SW480 (cell line): ENCODE results near the gene SBNO1.
A peak's percentile ranks its signal among the peaks of the same experiment; 100 is the strongest.
"Not testable (repeated sequence)": the region's sequence is repeated elsewhere in the genome, so short reads cannot be mapped to it uniquely, and the experiment has no call there.

ENCODE experiments used
- DNase-seq: peaks from one replicate; pipeline ENCODE4 v3.0.0-alpha.2; 2016; ENCODE audit warnings: low spot score

The SBNO1 gene

DNA sequence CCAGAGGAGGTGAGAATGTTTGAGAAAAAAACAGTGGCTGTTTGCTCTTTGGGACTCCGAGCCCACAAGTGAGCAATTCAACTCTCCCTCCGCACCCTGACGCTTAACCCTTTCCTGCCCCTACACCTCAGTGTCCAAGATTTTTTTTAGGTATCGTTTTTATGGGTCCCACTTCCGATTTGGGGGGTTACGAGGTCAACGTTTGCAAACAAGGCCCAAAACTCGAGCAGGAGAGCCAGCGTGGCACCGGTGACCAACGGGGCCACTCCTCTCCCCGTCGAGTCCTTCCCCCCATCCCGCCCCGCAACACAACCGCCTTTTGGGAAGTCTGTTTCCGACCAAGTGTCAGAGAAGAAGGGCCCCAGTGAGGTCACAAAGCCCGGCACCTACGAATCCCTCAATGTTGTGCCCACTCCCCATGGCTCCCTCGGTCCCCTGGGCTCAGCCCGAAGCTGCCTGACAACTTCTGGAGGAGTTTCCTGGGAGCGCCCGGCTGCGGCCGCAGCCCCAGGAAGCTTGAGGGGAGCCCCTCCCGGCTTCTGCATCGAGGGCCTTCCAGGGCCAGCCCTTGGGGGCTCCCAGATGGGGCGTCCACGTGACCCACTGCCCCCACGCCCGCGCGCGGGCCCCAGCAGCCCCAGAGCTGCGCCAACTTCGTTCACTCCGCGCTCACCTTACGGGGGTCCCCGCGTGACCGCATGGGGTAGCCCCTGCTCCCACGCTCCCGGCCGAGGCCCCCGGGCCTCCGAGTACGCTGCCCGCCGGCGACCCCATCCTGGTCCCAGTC, 94.2 kb downstream of the SBNO1 start:
- DNase-seq = peak; percentile 9

DNA sequence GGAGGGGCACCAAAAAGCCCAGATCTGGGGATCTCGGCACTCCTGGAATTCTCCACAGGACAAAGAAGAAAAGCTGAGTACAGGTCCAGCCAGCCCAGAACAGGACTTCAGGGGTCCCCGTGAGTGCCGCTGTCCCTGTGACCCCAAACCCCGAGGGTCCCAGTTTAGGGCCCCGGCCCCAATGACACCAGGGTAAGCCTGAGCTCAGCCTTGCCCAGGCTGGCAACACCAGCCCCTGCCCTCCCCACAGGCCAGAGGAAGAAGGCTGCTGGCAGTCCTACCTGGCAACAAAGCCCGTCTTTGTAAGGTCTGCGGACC, 94.8 kb downstream of the SBNO1 start:
- no peak for DNase-seq

DNA sequence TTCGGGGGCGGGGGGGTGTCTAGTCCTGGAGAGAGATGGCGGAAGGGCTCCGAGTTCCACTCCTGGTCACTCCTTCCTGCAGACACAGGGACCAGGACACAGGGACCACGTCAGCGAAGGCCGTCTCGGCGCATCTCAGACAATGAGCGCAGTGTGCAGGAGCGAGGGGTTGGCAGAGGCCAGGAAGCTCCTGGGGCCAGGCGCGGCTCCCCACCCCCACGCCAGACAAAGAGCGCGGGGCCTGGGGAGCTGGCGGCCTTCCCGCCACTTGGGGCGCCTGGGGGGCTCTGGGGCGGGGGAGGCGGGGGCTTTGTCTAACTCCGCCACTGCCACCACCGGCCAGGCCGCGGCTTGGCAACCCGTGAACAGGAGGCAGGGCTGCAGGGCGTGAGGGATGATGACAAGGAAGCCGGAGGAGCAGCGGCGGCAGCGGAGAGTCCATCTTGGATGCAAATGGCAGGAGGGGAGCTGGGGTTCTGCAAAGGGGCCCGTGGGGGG, 95.2 kb downstream of the SBNO1 start:
- no peak for DNase-seq

DNA sequence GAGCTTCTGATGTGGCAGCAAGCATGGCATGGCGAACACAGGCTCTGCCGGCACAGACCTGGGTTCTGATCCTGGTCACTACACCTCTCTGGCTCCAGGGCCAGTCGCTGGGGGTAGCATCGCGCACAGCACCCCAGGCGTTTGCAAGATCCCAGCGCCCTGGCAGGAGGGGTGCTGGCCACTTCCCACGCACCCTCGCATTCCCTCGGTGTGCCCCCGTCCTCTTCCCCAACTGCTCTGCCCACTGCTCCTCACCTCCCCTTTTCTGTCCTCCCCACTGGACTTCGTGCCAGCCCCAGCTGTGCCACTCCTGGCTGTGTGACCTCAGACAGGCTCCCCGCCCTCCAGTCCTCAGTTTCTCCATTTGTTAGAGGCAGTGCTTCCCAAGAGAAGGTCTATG, 95.8 kb downstream of the SBNO1 start:
- no peak for DNase-seq

DNA sequence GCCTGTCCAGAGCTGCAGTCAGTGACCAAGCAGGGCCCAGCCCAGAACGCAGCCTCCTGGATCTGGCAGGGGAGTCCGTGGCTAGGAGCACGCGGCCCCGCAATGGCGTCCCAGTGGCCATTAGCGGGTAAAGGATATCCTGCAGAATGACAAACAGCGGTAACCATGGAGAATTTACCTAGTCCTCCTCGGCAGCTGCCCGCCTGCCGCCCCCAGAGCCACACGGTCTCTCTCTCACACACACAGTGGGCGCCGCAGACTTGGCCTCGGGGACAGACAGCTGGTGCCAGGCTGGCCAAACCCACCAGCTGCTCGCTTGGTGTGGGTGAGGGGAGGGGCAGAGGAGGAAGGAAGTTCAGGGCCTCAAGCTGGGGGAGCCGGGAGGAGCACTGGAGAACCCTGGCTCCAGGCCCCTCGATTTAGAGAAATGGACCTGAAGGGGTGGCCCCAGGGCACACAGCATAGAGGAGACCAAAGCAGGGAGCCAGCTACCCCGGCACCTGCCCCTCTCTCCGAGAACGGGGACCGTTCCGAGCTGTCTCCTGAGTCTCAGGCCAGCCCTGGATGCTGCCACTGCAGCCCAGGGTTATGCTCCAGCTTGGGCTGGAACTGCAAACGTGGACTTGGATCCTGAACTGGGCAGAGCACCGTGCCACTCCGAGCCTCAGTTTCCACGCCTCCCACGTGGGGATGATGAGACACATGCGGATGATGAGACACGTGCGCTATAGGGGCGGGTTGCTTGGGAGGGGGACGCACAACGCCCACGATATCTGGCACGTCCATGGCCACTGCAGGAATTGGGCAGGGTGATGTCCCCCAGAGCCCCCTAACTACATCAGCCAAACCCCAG, 96.4 kb downstream of the SBNO1 start:
- DNase-seq = no peak

DNA sequence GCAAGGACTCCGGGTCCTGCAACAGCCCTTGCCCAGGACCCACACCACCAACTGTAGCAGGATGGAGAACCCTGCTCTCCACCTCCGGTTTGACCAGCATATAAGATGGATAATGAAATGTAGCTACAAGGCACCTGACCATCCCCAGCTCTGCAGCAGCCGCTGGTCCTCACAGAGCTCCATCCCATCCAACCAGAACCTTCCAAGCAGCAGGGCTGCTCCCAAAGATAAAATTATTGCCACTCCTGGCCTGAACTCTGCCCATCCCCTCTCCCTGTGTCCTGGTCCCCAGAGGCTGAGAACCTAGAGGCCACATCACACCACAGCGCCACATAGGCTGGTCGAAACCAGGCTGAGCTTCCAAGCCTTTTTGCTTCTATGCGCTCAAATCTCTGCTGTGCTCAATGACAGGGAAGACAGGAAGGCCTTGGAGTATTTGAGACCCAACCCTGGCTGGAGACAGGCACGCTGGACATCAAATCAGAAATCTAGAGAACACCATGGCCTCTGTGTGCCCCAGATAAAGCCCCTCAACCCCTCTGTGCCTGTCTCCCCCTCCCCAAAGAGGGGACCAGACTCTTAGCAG, 97.2 kb downstream of the SBNO1 start:
- no peak for DNase-seq

DNA sequence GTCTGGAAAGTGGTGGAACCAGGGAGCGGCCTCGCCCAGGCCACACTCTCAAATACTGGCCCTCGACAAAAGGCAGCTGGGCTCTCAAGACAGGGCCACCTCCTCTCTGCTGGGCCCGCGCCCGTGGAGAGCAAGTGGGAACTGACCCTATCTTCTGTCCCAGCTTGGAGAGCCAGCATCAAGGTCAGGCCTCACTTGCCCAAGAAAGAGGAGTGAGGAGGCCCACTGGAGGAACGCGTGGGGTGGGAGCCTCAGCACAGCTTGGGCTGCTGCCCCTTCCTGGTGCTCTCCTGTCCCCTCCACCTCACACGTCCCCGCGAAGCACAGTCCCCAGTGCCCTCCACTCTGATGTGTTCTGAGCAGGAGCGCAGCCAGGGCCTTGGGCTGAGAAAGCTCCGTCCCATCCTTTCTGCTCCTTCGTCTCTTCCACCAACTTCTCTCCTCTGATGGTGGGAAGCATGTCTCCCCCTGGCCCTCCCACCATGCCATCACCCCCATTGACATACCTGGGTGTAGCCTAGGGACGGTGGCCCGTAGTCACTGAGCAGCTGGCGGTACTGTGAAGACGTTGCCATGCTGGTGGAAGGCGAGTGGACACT, 97.9 kb downstream of the SBNO1 start:
- no peak for DNase-seq

DNA sequence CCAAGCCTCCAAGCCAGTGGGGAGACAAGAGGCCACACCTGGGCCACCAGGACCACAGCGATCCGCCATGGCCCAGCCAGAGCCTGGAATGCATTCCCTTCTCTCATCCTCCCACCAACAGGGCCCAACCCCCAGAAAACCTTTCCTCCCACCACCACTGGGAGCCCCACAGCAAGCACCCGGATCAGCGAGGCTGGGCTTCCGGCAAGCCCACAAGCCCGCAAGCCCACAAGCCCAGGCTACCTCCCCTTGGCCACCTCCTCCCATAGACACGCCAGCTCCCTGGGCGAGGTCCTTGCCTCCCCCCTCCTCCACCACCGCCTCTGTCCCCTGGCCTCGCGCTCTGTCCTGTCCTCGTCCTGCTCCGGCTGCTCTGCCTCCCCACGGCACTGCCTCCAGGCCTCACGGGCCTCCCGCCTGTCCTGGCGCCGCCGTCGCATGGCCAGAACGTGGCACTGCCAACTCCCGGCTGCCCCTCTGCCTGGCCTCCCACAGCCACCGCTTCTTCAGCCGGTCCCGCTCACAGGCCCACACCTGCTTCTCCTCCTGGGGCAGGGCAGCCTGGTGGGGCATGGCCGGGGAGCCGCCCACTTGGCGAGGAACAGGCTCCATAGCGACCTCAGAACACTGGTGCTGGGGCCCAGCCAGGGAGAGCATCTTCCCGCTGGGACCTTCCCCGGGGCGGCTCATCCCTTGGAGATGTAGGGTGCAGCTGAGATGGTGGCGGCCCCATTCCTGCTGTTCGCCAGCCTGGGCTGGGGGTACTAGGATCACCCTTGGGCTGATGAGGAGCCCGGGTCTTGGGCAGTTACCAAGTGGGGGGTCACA, 98.6 kb downstream of the SBNO1 start:
- no peak for DNase-seq

DNA sequence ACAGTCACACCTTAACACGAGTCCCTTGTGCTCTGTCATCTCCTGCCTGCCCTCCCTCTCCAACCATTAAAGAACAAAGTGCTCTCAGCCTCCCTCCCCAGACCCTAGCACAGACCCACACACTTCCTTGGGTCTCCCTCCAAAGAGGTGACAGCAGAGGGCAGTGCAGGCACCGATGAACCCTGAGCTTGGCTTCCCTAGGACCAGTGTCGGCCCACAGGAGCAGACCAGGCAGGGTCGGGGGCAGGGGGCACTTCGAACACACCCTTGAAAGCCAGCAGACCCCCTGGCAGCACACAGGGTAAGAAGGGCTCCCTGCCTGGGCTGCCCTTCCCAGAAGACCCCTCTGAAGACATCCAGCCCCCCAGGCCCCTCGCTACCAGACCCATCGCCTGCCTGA, 100.0 kb downstream of the SBNO1 start:
- DNase-seq = no peak

DNA sequence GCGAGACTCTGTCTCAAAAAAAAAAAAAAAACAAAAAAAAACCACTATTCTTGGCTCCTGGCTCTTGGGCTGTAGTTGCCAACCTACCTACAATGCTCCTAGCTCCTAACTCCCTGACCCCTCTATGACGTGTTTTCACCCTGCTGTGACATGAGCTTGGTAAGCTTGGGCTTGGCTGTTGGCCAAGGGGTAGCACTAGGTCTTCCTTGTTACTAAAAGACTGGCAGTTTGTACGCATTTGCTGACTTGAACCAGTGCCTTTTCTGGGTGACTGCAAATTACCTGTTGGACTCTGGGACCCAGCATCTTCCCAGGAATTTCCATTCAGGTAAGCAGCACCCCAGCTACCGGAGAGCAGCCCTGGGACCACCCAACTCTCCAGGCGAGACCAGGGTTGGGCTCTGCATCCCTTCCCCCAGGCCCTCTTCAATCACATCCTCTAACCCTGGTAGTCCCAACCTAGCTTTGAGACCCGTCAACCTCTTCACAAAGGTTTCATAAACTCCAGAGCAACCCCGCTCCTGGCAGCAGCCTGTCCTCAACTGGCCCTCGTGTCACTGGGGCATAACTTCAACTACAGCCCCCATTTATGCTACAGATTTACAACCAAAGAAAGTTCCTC, 101.3 kb downstream of the SBNO1 start:
- no peak for DNase-seq

DNA sequence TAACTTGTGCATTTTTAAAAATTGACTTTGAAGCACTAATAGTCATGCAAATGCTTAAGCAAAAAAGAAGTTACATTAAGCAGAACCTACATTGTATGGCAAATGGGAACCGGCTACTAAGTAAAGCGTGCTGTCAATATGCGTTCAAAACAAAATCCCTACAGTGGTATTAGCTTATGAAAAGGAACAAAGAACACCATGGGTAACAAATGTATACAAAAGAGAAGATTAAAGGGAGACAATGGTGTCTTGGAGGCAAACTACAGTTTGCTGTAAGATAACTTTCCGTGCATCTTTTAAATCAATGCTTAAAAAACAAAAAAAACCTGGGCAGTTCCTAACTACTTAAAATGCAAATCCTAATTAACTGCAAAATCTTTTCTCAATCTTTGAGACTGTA, 103.5 kb downstream of the SBNO1 start:
- no peak for DNase-seq

DNA sequence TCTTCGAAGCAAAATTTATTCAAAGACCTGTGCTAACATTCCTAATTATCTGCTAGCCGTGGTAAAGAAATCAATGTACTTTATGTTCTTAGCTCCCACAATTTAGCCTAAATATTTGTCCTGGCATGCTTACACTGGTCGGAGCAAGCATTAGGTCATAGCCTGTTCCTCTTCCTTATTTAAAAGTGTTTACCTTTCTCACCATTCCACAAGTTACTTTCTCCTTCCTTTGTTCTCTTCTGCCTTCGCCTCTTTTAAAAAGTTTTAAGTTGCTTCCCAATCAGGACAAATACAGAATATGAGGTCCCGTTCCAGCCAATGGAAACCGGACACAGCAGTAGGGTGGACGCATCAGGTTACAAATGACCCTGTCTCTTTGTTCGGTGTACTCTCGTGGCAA, 104.6 kb downstream of the SBNO1 start:
- DNase-seq = no peak

DNA sequence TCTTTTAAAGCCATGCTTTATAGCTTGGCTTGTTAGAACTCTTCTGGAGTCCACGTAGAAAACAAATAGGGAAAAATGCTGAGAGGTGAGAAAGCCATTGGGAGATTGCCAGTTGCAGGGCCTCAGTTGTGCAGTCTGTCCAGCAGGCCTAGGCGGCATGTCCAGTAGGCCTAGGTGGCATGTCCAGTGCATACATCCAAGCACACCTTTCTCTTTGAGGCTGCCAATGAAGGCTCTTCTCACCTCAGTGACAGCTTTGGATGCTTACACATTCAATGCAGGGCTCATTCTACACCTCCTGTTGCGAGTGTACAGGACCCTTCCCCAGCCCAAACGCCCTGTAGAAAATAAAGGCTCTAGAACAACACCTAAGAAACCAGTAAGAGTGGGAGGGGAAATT, 106.1 kb downstream of the SBNO1 start:
- no peak for DNase-seq

DNA sequence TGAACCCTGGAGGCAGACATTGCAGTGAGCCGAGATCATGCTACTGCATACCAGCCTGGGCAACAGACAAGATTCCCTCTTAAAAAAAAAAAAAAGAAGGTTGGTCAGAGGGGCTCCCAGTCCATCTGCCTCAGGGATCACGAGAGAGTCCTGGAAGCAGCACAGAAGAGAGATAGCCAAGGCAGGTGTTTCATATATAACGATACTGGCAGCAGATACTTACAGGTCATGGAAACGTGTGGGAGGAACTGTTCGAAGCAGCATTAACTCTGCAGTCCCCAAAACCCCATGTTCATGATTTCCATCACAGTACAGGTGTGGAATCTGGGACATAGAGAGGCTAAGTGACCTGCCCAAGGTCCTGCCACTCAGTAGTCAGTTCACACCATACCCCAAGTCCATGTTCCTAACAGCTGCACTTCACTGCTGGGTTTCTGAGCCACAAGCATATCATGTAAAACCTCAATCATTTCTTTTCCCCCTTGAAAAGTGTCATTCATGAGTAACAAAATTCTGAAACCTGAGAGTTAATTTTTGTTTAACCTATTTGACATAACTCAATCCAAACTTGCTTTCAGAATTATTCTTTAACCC, 109.7 kb downstream of the SBNO1 start:
- no peak for DNase-seq

DNA sequence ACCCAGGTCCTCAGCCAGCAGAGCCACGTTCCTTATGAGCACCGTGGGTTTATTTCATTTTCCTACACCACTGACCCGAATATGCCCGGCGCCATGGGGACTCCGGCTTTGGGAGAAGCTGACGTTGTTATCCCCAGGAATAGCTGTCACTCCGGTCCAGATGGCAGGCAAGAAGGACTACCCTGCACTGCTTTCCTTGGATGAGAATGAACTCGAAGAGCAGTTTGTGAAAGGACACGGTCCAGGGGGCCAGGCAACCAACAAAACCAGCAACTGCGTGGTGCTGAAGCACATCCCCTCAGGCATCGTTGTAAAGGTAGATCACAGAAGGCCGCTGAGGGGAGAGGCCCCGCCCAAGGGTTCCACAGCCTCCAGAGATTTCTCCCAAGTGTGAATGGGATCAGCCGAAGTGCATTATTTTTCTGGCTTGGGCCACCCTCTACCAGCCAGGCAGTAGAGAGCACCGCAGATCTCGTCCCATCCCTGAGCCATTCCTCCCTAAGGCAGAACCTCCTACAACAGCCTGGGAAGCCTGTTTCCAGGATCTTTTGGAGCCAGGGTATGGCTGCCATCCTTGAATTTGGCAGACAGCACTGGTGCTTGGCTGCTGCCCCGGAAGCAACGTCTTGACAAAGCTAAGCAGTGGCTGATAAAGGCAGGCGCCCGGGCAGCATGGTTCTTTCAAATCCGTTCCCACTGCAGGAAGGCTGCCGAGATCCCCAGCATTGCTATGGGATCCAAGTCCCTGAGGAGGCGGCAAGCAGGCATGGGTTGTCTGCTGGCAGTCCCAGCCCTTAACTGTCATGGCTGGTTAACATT, 110.8 kb downstream of the SBNO1 start:
- DNase-seq = no peak

DNA sequence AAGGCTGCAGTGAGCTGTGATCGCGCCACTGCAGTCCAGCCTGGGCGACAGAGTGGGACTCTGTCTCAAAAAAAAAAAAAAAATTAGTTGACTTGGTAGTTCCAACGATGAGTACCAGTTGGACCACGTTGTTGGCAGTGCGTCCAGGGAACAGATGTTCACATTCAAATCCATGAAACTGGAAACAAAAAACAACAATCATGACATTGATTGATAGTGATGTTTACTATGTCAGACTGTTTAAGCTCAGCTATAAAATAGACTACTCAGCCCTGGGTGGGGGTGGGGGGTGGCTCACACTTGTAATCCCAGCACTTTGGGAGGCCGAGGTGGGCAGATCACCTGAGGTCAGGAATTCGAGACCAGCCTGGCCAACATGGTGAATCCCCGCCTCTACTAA, 112.3 kb downstream of the SBNO1 start:
- DNase-seq = not testable (repeated sequence)

DNA sequence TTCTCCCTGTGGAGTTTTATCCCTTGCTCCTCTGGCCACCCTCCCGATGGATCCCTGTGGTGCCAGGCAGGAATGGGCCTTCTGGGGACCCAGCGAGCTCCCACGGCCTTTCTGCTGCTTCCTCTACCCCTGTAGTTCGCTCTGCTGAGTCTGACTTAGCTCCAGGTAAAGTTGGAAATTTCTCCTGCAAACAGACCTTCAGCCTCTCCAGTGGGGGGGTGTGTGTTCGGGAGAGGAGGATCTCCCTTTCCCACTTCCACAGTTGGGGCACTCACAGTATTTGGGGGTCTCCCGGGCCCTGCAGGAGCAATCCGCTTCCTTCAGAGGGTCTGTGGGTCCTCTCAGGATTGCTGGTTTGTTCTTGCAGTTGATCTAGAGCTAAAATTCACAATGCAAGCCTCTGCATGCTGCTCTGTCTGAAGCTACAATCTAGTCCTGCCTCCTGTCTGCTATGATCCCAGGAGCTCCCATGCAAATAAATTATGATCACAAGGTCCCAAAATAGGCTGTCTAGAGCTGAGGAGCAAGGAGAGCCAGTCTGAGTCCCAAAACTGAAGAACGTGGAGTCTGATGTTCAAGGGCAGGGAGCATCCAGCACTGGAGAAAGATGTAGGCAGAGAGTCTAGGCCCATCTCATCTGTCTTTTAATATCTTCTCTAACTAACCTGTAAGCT, 113.1 kb downstream of the SBNO1 start:
- DNase-seq = no peak

DNA sequence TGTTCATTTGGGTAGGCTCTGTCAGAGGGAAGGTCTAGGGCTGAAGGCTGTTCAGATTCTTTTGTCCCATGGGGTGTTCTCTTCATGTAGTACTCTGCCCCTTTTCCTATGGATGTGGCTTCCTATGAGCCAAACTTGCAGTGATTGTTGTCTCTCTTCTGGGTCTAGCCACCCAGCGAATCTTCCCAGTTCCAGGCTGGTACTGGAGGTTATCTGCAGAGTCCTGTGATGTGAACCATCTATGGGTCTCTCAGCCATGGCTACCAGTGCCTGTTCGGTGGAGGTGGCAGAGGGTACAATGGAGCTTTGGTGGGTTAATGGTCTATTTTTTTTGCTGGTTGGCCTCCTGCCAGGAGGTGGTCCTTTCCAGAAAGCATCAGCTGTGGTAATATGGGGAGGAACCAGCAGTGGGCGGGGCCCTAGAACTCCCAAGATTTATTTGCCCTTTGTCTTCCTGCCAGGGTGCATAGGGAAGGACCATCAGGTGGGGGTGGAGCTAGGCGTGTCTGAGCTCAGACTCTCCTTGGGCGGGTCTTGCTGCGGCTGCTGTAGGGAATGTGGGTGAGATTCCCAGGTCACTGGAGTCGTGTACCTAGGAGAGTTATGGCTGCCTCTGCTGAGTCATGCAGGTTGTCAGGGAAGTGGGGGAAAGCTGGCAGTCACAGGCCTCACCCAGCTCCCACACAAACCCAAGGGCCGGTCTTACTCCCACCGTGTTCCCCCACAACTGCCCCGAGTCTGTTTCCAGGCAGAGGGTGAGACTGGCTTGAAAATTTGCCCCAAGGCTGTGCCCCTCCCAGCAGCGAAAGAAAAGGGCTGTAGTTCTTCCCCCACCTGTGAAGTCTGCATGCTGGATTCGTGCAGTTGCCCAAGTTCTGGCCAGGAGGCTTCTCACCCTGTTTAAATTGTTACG, 113.9 kb downstream of the SBNO1 start:
- DNase-seq = peak; percentile 91
